LNCaP clone FGC (cell line): ENCODE data around the gene CHST15.

Source experiments
- DNase-seq: peaks from one replicate; pipeline ENCODE4 v3.0.0-alpha.2; 2011; ENCODE audit warnings: low read depth
- H3K4me3 ChIP-seq: 2 replicates; pipeline ENCODE4 v1.5.1; 2011; ENCODE audit warnings: mild to moderate bottlenecking, low read depth, low read length, control low read depth
- TF ChIP-seq, protein P1 (sequence below): IDR thresholded peaks from 2 replicates; pipeline ENCODE4 v1.5.1; 2012; ENCODE audit warnings: mild to moderate bottlenecking; ENCODE audit not compliant: control insufficient read depth, insufficient read depth; ENCODE audit errors: extremely low read depth

Gene CHST15

GRCh38 chr10:124134251-124134893, 41.0 kb upstream of the CHST15 start:
- no peak for DNase-seq
- TF ChIP-seq, protein P1, sequence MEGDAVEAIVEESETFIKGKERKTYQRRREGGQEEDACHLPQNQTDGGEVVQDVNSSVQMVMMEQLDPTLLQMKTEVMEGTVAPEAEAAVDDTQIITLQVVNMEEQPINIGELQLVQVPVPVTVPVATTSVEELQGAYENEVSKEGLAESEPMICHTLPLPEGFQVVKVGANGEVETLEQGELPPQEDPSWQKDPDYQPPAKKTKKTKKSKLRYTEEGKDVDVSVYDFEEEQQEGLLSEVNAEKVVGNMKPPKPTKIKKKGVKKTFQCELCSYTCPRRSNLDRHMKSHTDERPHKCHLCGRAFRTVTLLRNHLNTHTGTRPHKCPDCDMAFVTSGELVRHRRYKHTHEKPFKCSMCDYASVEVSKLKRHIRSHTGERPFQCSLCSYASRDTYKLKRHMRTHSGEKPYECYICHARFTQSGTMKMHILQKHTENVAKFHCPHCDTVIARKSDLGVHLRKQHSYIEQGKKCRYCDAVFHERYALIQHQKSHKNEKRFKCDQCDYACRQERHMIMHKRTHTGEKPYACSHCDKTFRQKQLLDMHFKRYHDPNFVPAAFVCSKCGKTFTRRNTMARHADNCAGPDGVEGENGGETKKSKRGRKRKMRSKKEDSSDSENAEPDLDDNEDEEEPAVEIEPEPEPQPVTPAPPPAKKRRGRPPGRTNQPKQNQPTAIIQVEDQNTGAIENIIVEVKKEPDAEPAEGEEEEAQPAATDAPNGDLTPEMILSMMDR: no peak
- no peak overlapping the region for H3K4me3 ChIP-seq

- TF ChIP-seq, protein P1: no peak
- DNase-seq: no peak
- H3K4me3 ChIP-seq: no peak overlapping the region
Observed at GRCh38 chr10:124132876-124133275, 39.5 kb upstream of the CHST15 start.

DNA sequence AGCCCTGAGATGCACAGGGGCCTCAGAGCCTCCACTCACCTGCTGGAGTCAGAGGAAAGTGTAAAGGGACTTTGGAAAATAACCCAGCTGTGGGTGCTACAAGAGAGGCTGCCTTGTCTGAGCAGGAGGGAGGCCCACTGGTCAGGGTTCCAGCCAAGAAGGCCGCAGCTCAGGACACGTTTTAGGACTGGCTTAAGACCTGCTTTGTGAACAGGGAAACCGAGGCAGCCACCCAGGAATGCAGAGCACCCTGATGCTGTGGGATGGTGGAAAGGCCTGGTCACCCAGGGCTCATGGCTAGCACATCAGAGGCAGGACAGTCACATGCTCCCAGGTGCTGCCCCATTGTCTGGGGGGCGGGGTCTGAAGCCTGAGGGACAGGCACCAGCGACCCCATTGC, 38.9 kb upstream of the CHST15 start:
- TF ChIP-seq, protein P1: no peak
- H3K4me3 ChIP-seq: no peak overlapping the region
- no peak for DNase-seq

DNA sequence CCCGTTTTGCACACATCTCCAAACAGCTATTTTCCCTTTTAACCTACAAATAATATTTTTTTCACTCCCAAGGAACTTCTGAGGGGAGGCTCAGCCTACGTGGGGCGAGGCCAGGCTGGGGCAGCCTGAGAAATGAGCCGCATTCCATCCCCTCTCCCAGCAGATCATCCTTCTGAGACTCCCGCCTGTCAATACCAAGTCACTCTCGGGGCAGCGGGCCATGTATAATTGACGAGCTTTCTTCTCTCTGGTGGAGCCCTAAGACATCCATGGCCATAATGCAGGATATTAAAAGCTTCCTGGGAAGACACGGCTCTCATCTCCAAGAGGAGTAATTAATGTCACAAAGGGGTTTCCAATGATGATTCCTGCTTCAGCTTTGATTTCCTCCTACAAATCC, 37.8 kb upstream of the CHST15 start:
- no peak for DNase-seq
- TF ChIP-seq, protein P1: no peak
- no peak overlapping the region for H3K4me3 ChIP-seq

DNA sequence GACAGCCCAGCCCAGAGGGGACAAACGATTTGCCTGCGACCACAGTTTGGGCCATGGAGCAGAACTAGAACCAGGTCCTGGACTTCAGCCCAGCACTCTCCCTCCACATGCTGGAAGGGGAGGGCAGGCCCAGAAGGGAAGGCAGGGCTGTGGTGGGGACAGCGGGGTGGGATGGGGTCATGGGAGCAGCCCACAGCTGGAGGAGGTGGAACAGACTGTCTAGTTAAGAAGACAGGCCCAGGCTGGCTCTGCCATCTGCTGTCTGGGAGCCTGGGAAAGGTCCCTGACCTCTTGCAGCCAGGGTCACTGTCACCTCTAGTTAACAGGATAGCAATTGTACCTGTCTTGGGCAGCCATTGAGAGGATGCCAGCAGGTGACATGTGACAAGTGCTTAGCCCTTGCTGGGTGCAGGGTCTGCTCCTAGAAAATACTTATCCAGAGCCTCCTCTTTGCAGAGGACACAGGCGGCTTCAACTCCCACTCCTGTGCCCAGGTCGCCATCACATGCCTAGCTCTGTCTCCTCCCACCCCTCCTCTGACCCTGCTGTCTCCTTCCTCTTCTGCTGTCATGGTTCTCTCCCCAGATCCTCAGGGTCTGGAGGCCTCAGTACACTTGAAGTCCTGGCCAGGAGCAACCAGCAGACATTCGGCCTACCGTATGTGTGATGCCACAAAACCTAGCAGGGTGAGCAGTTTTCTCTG, 37.0 kb upstream of the CHST15 start:
- H3K4me3 ChIP-seq: no peak overlapping the region
- no peak for DNase-seq
- TF ChIP-seq, protein P1: no peak

GRCh38 chr10:124129471-124129870, 36.1 kb upstream of the CHST15 start:
- no peak for DNase-seq
- TF ChIP-seq, protein P1: no peak
- no peak overlapping the region for H3K4me3 ChIP-seq

DNA sequence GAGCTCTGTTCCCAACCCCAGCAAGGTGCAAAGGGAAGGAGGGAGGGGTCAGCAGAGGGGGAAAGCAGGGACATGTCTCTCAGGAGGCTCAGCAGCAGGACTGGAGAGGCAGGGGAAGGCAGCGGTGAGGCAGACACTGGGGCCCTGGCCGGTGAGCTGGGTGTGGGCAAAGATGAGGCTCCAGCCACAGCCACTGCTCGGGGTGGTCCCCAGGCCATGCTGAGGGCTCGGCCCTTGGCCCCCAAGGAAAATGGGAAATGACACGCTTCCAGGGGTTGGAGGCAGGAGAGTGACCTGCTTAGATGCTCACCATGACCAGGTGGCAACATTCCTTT, 35.4 kb upstream of the CHST15 start:
- TF ChIP-seq, protein P1: no peak
- DNase-seq: no peak
- no peak overlapping the region for H3K4me3 ChIP-seq
